K562 (cell line): ENCODE results near the gene CACTIN.

ENCODE experiments used
- ATF3 ChIP-seq, 2 experiments: fragments of 450-650 bp in 1 of 2; sonication (generic) in 1 of 2; formaldehyde crosslinking in 1 of 2; IDR thresholded peaks in 1 of 2; conservative IDR thresholded peaks in 1 of 2; 2 replicates each; pipeline versions ENCODE4 v1.6.1 to v1.8.1; 2016 to 2023; ENCODE audit warnings: mild to moderate bottlenecking in 2 of 2, moderate library complexity in 2 of 2, inconsistent platforms in 1 of 2, missing genetic modification reagents in 1 of 2
- BHLHE40 ChIP-seq: IDR thresholded peaks from 2 replicates; pipeline ENCODE4 v1.6.1; 2011; ENCODE audit warnings: low read length, improper control_type of control experiment
- EGR1 ChIP-seq: fragments of 450-650 bp; conservative IDR thresholded peaks from 2 replicates; pipeline ENCODE4 v1.6.1; 2017; ENCODE audit warnings: mild to moderate bottlenecking
- EZH2 ChIP-seq: IDR thresholded peaks from 2 replicates; pipeline ENCODE4 v1.6.1; 2012; ENCODE audit warnings: low read depth, mild to moderate bottlenecking, inconsistent platforms, low read length, borderline replicate concordance
- JUND ChIP-seq, 2 experiments: IDR thresholded peaks; 2 replicates in 1 of 2; 3 replicates in 1 of 2; pipeline ENCODE4 v1.6.1; 2011; ENCODE audit warnings: borderline replicate concordance in 2 of 2, low read depth in 2 of 2, low read length in 2 of 2, improper control_type of control experiment in 1 of 2, missing biosample characterization in 1 of 2, missing genetic modification characterization in 1 of 2, missing genetic modification reagents in 1 of 2
- KAT8 ChIP-seq: fragments of 450-650 bp; IDR thresholded peaks from 2 replicates; pipeline ENCODE4 v1.6.1; 2016; ENCODE audit warnings: low read depth, mild to moderate bottlenecking
- TCF7L2 ChIP-seq: fragments of 150-350 bp; IDR thresholded peaks from 2 replicates; pipeline ENCODE4 v1.6.1; 2016; ENCODE audit warnings: low read depth, mild to moderate bottlenecking, low read length, moderate library complexity
- ZFP30 ChIP-seq: fragments of 250-450 bp; sonication (Bioruptor Pico); IDR thresholded peaks from 2 replicates; pipeline ENCODE4 v1.8.0; 2022; ENCODE audit warnings: moderate library complexity, mild to moderate bottlenecking, inconsistent platforms, borderline replicate concordance
- ZNF239 ChIP-seq: fragments of 250-450 bp; sonication (Bioruptor Pico); IDR thresholded peaks from 2 replicates; pipeline ENCODE4 v1.4.0; 2020; ENCODE audit warnings: mild to moderate bottlenecking

GRCh38 chr19:3667766-3668165 is 41.2 kb upstream of the CACTIN start:
- TF ChIP-seq ZNF239 (CRISPR knock-in tag) = no peak
- TF ChIP-seq ZFP30 = no peak
- no peak for TF ChIP-seq BHLHE40
- TF ChIP-seq TCF7L2 = no peak
- no peak for TF ChIP-seq EZH2
- TF ChIP-seq KAT8 = no peak
- TF ChIP-seq EGR1 = no peak
- no peak for TF ChIP-seq ATF3 (IDR thresholded peaks at IDR 0.05)
- TF ChIP-seq ATF3 (CRISPR knock-in tag; conservative IDR thresholded peaks at IDR 0.05) = no peak
- TF ChIP-seq JUND (IDR thresholded peaks at IDR 0.05; ENCODE audit: borderline replicate concordance, low read depth, low read length) = no peak
- TF ChIP-seq JUND (tag; IDR thresholded peaks at IDR 0.05; ENCODE audit: borderline replicate concordance, low read depth, low read length) = no peak
